MM.1S (cell line): ENCODE data around the gene DNALI1.

ENCODE experiments used
- EZH2 ChIP-seq: fragments of 300-600 bp; sonication (generic); optimal IDR thresholded peaks from 2 replicates; pipeline ENCODE3; 2017; ENCODE audit warnings: low read depth, mild to moderate bottlenecking, antibody characterized with exemption, low read length, mixed read lengths
- EZH2phosphoT487 ChIP-seq: fragments of 300-600 bp; sonication (generic); IDR thresholded peaks from 2 replicates; pipeline ENCODE4 v1.6.1; 2018; ENCODE audit warnings: antibody characterized with exemption, low read length
- TF ChIP-seq, protein P1 (sequence below): fragments of 300-600 bp; sonication (generic); IDR thresholded peaks from 2 replicates; pipeline ENCODE4 v1.5.1; 2016; ENCODE audit warnings: antibody characterized with exemption, low read length, mixed read lengths

DNA sequence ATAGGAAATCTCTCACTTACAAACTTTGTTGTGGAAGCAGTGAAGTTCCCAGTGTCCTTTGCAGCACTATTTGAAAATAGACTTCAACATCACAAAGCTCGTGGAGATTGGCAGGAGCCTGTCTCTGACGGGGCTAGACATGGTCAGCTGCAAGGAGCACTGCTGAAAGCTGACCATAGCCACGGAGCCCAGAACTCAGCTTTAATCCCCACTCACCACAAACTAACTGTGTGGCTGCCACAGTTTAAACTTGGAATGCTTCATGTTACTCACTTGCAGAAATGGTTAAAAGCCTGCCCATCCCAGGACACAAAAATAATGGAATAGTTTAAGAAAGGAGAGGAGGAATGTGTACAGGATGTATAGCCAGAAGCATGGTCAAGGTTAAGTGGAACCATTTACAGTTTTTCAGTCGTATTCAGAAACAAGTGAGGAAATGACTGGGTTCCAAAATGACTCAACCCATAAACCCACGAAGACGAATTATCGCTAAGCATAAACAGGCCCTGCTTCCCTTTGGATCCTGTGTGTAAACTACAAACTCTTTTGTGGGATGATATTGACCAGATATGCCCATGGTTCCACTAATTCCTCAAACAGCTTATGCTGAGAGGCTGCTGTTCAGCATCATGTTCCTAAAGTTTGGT is 18.2 kb downstream of the DNALI1 start:
- TF ChIP-seq, protein P1, sequence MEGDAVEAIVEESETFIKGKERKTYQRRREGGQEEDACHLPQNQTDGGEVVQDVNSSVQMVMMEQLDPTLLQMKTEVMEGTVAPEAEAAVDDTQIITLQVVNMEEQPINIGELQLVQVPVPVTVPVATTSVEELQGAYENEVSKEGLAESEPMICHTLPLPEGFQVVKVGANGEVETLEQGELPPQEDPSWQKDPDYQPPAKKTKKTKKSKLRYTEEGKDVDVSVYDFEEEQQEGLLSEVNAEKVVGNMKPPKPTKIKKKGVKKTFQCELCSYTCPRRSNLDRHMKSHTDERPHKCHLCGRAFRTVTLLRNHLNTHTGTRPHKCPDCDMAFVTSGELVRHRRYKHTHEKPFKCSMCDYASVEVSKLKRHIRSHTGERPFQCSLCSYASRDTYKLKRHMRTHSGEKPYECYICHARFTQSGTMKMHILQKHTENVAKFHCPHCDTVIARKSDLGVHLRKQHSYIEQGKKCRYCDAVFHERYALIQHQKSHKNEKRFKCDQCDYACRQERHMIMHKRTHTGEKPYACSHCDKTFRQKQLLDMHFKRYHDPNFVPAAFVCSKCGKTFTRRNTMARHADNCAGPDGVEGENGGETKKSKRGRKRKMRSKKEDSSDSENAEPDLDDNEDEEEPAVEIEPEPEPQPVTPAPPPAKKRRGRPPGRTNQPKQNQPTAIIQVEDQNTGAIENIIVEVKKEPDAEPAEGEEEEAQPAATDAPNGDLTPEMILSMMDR = no peak
- TF ChIP-seq EZH2 (no peak), EZH2phosphoT487 (no peak)
